WERI-Rb-1 (cell line): ENCODE measurements around the gene GULP1.

Experiments used
- DNase-seq: peaks from one replicate; pipeline ENCODE4 v3.0.0-alpha.2; 2020
- H3K27ac ChIP-seq: fragments of 250-450 bp; sonication (Bioruptor Pico); 2 replicates; pipeline ENCODE4 v1.5.1; 2020; ENCODE audit warnings: mild to moderate bottlenecking, moderate library complexity
- H3K27me3 ChIP-seq: fragments of 250-450 bp; sonication (Bioruptor Pico); 2 replicates; pipeline ENCODE4 v1.5.1; 2021; ENCODE audit warnings: mild to moderate bottlenecking, low read depth, moderate library complexity; ENCODE audit not compliant: insufficient read depth, severe bottlenecking
- H3K36me3 ChIP-seq: fragments of 250-450 bp; sonication (Bioruptor Pico); 2 replicates; pipeline ENCODE4 v1.5.1; 2020; ENCODE audit warnings: mild to moderate bottlenecking, moderate library complexity
- H3K4me3 ChIP-seq: 2 replicates; pipeline ENCODE4 v1.5.1; 2011; ENCODE audit warnings: low read depth, mild to moderate bottlenecking, control low read depth, low read length
- H3K9me3 ChIP-seq: fragments of 250-450 bp; sonication (Bioruptor Pico); 2 replicates; pipeline ENCODE4 v1.5.1; 2021; ENCODE audit warnings: mild to moderate bottlenecking, moderate library complexity; ENCODE audit not compliant: severe bottlenecking
- TF ChIP-seq, protein P1 (sequence below): IDR thresholded peaks from 2 replicates; pipeline ENCODE4 v1.5.1; 2011; ENCODE audit warnings: low read depth, mild to moderate bottlenecking, control low read depth, inconsistent platforms, low read length

The GULP1 gene

DNA sequence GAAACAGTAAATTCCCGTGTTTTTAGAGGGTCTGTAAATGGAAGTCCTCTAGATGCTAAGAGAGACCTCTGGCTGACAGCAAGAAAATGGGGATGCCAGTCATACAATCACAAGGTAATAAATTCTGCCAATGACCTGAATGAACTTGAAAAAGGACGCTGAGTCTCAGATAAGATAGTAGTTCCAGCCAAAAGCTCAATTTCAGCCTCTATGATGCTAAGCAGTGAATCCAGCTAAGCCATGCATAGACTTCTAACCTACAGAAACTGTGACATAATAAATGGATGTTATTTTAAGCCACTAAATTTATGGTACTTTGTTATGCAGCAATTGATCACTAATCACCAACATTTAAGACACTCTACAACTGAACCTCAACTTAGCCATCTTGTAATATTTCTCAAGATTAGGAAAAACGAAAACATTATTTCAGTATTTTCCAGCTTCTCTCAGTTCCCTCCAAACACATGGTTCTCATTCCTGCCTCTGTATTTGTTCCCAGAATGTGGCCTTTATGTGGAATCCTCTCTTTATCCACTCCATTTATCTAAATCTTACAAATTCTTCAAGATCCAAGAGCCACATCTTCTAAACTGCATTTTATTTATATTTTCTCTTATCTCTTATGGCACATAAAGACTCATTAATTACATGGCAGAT is 331.1 kb downstream of the GULP1 start:
- Histone ChIP-seq H3K4me3 (no peak overlapping the region), H3K27ac (no peak overlapping the region), H3K27me3 (no peaks in the 10 kb centered on the region), H3K36me3 (no peaks in the 10 kb centered on the region), H3K9me3 (no peaks in the 10 kb centered on the region)
- DNase-seq, result no peak
- TF ChIP-seq, protein P1, sequence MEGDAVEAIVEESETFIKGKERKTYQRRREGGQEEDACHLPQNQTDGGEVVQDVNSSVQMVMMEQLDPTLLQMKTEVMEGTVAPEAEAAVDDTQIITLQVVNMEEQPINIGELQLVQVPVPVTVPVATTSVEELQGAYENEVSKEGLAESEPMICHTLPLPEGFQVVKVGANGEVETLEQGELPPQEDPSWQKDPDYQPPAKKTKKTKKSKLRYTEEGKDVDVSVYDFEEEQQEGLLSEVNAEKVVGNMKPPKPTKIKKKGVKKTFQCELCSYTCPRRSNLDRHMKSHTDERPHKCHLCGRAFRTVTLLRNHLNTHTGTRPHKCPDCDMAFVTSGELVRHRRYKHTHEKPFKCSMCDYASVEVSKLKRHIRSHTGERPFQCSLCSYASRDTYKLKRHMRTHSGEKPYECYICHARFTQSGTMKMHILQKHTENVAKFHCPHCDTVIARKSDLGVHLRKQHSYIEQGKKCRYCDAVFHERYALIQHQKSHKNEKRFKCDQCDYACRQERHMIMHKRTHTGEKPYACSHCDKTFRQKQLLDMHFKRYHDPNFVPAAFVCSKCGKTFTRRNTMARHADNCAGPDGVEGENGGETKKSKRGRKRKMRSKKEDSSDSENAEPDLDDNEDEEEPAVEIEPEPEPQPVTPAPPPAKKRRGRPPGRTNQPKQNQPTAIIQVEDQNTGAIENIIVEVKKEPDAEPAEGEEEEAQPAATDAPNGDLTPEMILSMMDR, result no peak

DNA sequence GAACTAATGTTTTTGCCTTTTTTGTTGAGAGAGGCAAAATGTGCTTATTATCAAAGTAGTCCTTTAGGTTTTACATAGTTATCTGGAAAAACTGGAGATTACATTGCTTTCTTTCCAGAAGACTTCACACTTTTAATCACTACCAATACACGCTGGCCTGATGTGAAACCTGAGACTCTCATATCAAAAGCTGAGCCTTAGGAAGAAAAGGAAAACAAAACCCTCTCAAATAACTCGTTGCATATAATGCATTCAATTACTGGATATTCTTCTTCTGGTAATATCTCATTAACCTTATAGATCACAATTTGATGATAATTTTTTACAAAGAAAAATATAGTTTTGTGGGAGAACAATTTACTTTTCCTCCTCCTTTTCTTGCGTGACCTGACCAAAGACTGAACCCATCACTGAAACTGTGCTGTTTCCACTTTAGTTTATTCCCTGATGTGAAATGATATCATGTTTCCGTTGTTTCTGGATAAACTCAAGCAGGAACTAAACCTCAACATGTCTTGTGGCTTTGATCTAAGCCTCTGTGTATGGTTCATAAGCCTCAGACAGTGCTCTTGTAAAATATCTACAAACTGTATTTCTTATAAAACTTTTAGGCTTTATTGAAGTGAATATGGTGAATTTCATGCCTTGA is 332.4 kb downstream of the GULP1 start:
- H3K27me3 ChIP-seq, result no peaks in the 10 kb centered on the region
- H3K36me3 ChIP-seq, result no peaks in the 10 kb centered on the region
- DNase-seq, result no peak
- no peaks in the 10 kb centered on the region for H3K9me3 ChIP-seq
- H3K27ac ChIP-seq, result no peak overlapping the region
- TF ChIP-seq, protein P1, result no peak
- H3K4me3 ChIP-seq, result no peak overlapping the region

DNA sequence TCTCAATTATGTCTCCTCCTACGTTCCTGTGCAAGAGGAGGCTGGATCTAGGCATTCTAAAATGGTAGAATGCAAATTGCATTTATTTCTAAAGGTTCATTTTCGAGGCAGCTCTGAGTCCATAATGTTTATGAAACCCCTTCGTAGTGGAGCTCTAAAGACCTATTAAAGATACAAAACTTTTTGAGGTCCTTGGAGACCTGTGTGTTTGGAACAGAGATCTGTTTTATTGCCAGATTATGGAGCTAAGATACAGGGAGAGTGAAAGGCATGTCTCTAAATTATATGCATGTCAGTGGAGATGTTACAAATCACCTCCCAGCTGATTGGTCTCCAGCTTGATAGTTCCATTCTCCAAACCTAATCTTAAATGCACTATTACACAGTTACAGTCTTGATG is 335.8 kb downstream of the GULP1 start:
- Histone ChIP-seq H3K27me3 (no peaks in the 10 kb centered on the region), H3K27ac (no peak overlapping the region), H3K4me3 (no peak overlapping the region), H3K9me3 (no peaks in the 10 kb centered on the region), H3K36me3 (no peaks in the 10 kb centered on the region)
- no peak for DNase-seq
- TF ChIP-seq, protein P1, result no peak

DNA sequence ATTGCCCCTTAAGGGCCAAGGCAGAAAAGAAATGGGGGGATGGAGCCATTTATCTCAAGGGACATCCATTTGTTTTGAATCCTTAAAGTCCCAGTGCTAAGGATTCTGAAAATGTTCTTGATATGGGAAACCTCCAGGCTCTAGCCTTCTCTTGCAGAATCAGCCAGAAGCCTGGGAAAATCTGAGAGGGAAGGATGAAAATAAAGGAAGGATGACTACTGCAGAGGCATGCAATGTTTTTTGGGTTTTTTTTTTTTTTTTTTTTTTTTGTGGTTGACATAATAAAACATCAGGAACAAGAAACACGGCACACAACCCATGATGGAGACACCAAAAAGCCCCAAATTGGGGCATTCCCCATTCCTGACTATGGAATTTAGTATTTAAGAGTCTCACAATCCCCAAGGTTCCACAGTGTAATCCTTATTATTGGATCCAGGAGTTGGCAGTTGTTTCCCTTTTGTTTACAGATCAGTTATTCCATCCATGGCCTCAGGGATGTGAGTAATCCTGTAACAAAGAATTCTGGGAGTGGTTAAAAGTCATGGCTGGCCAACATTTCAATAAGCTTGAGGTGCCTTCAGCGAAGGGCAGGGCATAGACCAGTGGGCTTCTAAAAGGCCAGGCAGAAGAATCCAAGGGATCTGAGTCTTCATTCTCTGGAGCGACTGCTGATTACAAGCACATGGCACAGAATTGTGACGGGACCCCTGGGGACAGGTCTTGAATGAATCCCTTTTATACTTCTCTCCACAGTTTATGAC is 337.5 kb downstream of the GULP1 start:
- H3K9me3 ChIP-seq, result no peaks in the 10 kb centered on the region
- H3K36me3 ChIP-seq, result no peaks in the 10 kb centered on the region
- H3K4me3 ChIP-seq, result no peak overlapping the region
- no peak overlapping the region for H3K27ac ChIP-seq
- TF ChIP-seq, protein P1, result no peak
- H3K27me3 ChIP-seq, result no peaks in the 10 kb centered on the region
- DNase-seq, result no peak

DNA sequence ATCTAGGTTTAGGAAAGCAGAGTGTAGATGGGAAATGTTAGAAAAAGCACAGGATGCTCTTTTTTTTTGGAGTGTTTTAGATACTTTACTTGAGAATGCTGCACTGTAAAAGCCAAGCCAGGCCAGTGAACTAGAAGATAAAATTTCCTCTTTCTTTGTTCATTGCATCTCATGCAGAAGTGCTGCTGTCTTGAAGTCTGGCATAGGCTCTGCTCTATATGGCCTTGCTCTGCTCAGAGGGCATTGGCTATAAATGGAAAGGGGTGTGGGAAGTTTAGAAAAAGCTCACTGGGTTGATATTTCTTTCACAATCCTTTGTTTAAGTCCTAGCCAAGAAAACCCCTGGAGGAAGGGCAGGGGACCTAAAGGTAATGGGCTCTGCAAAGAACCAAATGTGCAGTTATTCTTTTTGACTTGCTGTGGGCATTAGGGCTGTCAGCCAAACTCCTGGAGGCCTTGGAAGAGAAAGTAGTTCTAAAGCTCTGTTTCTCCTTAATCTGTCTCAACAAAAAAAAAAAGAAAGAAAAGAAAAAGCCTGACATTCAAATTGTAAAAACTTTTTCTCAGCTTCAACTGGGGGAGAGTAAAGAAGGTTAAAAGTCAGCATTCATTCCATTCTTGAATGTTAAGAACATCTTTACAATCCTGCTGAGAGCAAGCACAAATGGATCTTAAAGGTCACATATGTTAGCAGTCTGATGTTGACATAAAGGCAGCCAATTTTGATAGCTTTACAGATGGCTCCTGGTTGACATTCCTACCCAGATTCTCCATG is 338.3 kb downstream of the GULP1 start:
- H3K27me3 ChIP-seq, result no peaks in the 10 kb centered on the region
- H3K9me3 ChIP-seq, result no peaks in the 10 kb centered on the region
- TF ChIP-seq, protein P1, result no peak
- no peak for DNase-seq
- no peaks in the 10 kb centered on the region for H3K36me3 ChIP-seq
- no peak overlapping the region for H3K27ac ChIP-seq
- no peak overlapping the region for H3K4me3 ChIP-seq
